SK-N-SH treated with all-trans-retinoic acid at 6 μM for 48 hours (cell line): Measurements from ENCODE around the gene RIN3.

ENCODE experiments used
- POU6F1 ChIP-seq: fragments of 250-450 bp; sonication (Bioruptor Pico); IDR thresholded peaks from 2 replicates; pipeline ENCODE4 v1.8.0; 2021; ENCODE audit warnings: low read depth, mild to moderate bottlenecking, moderate library complexity, borderline replicate concordance
- ZFP3 ChIP-seq: fragments of 250-450 bp; sonication (Bioruptor Pico); IDR thresholded peaks from 2 replicates; pipeline ENCODE4 v1.5.0; 2020; ENCODE audit warnings: mild to moderate bottlenecking, moderate library complexity

- TF ChIP-seq POU6F1 (CRISPR knock-in tag) (no peak), ZFP3 (no peak; the same call in 1 of the 2 replicates)
Observed at GRCh38 chr14:92646952-92647796, 133.6 kb downstream of the RIN3 start.
